NCI-H146 treated with DMSO at 0.1 percent for 48 hours (cell line): ENCODE measurements around the gene ZMIZ1.

ENCODE experiments used
- DNase-seq: peaks from one replicate; lab custom pipeline; 2025; ENCODE audit not compliant: unreplicated experiment; lab: John Stamatoyannopoulos, UW

The ZMIZ1 gene

GRCh38 chr10:79347894-79348639, 279.3 kb downstream of the ZMIZ1 start:
- DNase-seq, result peak; percentile 4

GRCh38 chr10:79348640-79348988, 279.8 kb downstream of the ZMIZ1 start:
- DNase-seq, result no peak

- DNase-seq, result no peak
Measured at GRCh38 chr10:79349072-79349491, 280.3 kb downstream of the ZMIZ1 start.

DNA sequence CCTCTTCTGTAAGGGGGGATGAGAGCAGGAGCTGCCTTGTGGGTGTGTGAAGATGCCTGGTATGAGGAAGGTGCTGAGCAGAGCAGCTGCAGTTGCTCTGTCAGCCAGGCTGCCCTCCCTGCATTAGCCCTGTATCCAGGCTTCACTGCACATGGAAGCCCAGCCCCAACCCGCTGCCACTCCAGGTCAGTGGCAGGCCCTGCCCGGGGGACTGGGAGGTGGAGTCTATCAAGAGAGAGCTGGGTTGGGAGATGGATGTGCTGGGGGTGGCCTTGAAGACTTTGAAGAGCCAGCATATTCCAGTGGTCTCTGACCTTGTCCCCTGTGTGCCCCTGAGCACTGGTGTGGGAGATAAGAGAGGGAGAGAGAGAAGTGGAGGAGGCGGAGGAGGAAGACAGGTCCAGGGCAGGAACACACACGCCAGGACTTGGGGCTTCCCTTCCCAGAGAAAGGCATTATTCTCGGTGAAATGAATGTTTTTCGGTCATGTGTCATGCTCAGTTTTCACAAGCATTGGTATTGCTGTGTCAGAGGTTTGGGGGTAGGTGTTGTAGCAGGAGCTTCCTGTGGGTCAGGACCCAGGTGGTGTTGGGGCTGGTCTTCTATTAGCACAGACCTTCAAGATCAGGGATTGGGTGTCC, 281.1 kb downstream of the ZMIZ1 start:
- DNase-seq, result no peak

DNA sequence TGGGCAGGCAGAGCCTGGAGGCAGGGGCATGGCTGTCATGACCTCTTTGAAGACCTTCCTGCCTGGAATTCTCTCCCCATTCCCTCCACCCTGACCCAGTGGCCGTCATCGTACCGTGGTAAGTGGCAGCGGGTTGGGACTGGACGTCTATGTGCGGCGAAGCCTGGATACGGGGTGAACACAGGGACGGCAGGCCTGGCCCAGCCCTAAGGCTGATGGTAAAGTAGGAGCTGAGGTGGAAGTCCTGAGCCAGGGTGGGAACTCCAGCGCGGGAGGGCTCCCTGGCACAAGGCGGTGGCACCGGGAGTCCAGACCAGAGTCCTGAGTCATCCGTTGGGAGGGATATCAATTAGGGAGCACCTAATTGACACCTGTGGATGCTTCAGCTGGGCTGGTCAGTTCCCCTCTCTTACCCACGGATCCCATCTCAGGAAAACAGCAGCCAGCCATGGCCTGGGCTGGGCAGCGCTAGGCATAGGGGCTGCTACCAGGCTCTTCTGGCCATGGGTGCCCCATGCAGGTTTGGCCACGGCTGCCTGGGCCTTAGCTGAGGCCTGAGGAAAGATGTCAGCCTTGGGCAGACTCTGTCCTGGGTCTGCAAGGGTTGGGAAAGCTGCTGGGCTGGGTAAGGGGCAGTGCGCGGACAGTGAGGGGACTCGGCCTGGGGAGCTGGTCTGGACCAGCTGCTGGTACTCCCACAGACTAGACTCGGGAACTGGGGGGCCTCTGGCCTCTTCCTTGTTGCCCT, 281.8 kb downstream of the ZMIZ1 start:
- no peak for DNase-seq

DNA sequence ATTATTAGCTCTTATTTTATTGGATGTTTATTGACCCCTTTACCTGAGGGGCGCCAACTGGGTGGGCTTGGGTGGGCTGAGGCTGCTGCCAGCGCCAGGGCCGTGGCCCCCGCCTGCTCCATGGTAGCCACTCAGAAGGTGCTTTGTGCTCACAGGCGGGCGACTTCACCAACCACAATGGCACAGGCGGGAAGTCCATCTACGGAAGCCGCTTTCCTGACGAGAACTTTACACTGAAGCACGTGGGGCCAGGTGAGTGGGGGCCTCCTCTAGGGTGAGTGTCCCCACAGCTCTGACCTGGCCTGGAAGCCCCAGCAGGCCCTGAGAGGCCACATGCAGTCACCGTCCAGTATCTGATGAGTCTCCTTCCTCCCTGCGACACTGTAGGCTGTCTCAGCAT, 282.6 kb downstream of the ZMIZ1 start:
- DNase-seq, result no peak

GRCh38 chr10:79352035-79352877, 283.5 kb downstream of the ZMIZ1 start:
- DNase-seq, result no peak

DNA sequence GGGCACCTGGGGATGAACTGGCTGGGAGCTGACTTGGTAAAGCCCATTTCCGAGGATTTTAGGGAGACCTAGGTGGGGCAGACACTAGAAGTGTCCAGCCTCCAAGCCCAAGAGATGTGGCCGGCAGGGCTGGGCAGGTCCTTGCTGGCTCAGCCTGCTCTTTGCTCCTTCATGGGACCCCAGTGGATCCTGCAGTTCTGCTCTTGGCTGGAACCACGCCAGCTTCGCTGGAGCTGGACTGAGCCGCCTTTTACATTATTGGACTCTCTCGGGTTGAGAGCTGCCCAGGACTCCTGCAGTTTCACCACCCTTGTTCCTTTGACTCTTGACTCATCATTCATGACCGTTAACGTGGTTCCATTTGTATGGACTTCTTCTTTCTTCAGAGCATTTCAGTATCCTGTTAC, 284.2 kb downstream of the ZMIZ1 start:
- DNase-seq, result no peak

- DNase-seq, result no peak
Measured at GRCh38 chr10:79353726-79354125, 285.0 kb downstream of the ZMIZ1 start.

GRCh38 chr10:79354141-79354540, 285.4 kb downstream of the ZMIZ1 start:
- no peak for DNase-seq

GRCh38 chr10:79354615-79355014, 285.8 kb downstream of the ZMIZ1 start:
- no peak for DNase-seq

- DNase-seq, result no peak
Measured at GRCh38 chr10:79355420-79356017, 286.8 kb downstream of the ZMIZ1 start.

GRCh38 chr10:79356104-79356503, 287.3 kb downstream of the ZMIZ1 start:
- no peak for DNase-seq

- no peak for DNase-seq
Measured at GRCh38 chr10:79357180-79357579, 288.4 kb downstream of the ZMIZ1 start.

- peak; percentile 27 for DNase-seq
Measured at GRCh38 chr10:79358811-79359210, 290.0 kb downstream of the ZMIZ1 start.

DNA sequence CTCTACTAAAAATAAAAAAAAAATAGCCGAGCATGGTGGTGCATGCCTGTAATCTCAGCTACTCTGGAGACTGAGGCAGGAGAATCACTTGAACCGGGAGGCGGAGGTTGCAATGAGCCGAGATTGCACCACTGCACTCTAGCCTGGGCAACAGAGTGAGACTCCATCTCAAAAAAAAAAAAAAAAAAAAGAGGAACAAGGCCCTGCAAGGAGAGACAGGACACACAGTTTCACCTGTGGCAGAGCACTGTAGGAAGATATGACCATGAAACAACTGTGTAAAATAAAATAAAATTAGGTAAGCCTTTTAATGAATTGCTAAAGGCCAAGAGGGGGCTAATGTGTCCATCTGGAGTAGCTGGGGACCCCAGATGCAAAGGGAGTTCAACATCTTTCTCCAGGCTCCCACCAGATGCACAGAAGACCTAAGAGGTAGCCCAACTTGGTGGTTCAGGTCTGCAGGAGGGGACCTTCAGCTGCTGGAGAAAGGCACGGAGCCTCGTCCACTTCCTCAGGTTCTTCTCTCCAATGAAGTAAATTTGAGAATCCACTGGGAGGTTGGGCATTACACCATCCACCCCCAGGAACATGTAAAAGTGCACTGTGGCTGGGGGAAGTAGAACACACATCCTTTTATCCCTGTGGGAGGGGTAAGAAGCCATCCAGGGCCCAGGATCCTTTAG, 291.2 kb downstream of the ZMIZ1 start:
- DNase-seq, result no peak

DNA sequence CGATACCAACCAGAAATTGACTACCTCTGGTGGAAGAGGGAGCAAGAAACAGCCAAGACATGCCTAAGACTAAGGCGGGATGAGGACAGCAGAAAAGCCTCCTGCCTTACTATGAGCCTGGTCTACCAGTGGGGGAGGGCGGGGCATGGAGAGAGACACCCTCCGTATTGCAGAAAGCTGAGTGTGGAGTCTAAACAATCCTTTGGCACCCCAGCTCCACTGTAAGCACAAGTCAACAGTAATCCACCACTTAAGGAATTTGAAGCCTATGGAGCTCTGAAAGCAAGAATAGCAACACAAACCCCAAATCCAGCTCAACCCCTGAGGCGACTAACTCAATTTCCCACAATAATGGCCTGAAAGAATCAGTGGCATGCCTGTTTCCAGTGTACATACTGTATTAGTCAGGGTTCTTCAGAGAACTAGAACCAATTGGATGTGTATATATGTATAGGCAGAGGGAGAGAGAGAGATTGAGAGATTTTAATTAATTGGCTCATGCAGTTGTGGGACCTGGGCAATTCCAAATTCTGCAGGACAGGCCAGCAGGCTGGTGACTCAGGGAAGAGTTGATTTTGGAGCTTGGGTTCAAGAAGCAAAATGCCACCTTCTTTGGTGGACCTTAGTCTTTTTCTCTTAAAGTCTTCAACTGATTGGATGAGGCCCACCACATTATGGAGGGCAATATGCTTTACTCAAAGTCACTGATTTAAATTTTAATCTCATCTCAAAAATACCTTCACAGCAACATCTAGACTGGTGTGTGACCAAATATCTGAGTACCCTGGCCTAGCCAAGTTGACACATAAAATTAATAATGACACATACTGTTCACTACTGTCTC, 292.0 kb downstream of the ZMIZ1 start:
- DNase-seq, result no peak

- DNase-seq, result no peak
Measured at GRCh38 chr10:79361726-79362397, 293.1 kb downstream of the ZMIZ1 start.
